OCI-LY1 (cell line): ENCODE results near the gene MYL9.

Experiments used
- EZH2 ChIP-seq: fragments of 200-600 bp; sonication (generic), shearing (Covaris generic); IDR thresholded peaks from 2 replicates; pipeline ENCODE4 v1.8.0; 2017; ENCODE audit warnings: borderline replicate concordance, mixed run types, mild to moderate bottlenecking, antibody characterized with exemption, low read length, moderate library complexity, mixed read lengths
- TF ChIP-seq, protein P1 (sequence below): fragments of 200-600 bp; sonication (generic), shearing (Covaris generic); IDR thresholded peaks from 2 replicates; pipeline ENCODE4 v1.5.1; 2017; ENCODE audit warnings: mild to moderate bottlenecking, antibody characterized with exemption, low read length, moderate library complexity, mixed read lengths

GRCh38 chr20:36582821-36583220, 41.5 kb downstream of the MYL9 start:
- TF ChIP-seq, protein P1, sequence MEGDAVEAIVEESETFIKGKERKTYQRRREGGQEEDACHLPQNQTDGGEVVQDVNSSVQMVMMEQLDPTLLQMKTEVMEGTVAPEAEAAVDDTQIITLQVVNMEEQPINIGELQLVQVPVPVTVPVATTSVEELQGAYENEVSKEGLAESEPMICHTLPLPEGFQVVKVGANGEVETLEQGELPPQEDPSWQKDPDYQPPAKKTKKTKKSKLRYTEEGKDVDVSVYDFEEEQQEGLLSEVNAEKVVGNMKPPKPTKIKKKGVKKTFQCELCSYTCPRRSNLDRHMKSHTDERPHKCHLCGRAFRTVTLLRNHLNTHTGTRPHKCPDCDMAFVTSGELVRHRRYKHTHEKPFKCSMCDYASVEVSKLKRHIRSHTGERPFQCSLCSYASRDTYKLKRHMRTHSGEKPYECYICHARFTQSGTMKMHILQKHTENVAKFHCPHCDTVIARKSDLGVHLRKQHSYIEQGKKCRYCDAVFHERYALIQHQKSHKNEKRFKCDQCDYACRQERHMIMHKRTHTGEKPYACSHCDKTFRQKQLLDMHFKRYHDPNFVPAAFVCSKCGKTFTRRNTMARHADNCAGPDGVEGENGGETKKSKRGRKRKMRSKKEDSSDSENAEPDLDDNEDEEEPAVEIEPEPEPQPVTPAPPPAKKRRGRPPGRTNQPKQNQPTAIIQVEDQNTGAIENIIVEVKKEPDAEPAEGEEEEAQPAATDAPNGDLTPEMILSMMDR, result no peak
- TF ChIP-seq EZH2, result no peak
